H9 (cell line): Measurements from ENCODE around the gene ADAMTS17. TPM values are rescaled to one million over a fixed set of nuclear protein-coding genes. Genes with fewer than 3 reads are reported as not detected.

Experiments
- DNase-seq: peaks from one replicate; pipeline ENCODE4 v3.0.0-alpha.2; 2017
- H2AFZ ChIP-seq: one replicate; pipeline ENCODE4 v1.6.1; 2013; ENCODE audit warnings: mild to moderate bottlenecking, low read length, control low read depth, moderate library complexity
- H2AK5ac ChIP-seq: 2 replicates; pipeline ENCODE4 v1.6.1; 2013; ENCODE audit warnings: low read length, control low read depth, mixed read lengths; ENCODE audit not compliant: insufficient read length
- H2BK120ac ChIP-seq: one replicate; pipeline ENCODE4 v1.6.1; 2013; ENCODE audit warnings: low read depth, mild to moderate bottlenecking, low read length, control low read depth, inconsistent platforms; ENCODE audit not compliant: poor library complexity, severe bottlenecking
- H2BK12ac ChIP-seq: 2 replicates; pipeline ENCODE4 v1.6.1; 2013; ENCODE audit warnings: low read length, control low read depth, mixed read lengths, low read depth; ENCODE audit not compliant: insufficient read length
- H2BK15ac ChIP-seq: 2 replicates; pipeline ENCODE4 v1.6.1; 2013; ENCODE audit warnings: low read depth, low read length, control low read depth
- H2BK20ac ChIP-seq: one replicate; pipeline ENCODE4 v1.6.1; 2013; ENCODE audit warnings: low read depth, mild to moderate bottlenecking, low read length, control low read depth, inconsistent platforms; ENCODE audit not compliant: poor library complexity, severe bottlenecking
- H2BK5ac ChIP-seq: 2 replicates; pipeline ENCODE4 v1.6.1; 2013; ENCODE audit warnings: low read length, control low read depth, mixed read lengths; ENCODE audit not compliant: insufficient read length
- H3K14ac ChIP-seq: 2 replicates; pipeline ENCODE4 v1.6.1; 2013; ENCODE audit warnings: low read length, control low read depth; ENCODE audit not compliant: insufficient read depth
- H3K18ac ChIP-seq: 2 replicates; pipeline ENCODE4 v1.6.1; 2013; ENCODE audit warnings: low read depth, mild to moderate bottlenecking, mixed read lengths, low read length, control low read depth; ENCODE audit not compliant: insufficient read length
- H3K23ac ChIP-seq: 2 replicates; pipeline ENCODE4 v1.6.1; 2013; ENCODE audit warnings: low read length, control low read depth, mixed read lengths, low read depth; ENCODE audit not compliant: insufficient read length
- H3K23me2 ChIP-seq: 2 replicates; pipeline ENCODE4 v1.6.1; 2013; ENCODE audit warnings: low read depth, mild to moderate bottlenecking, mixed read lengths, low read length, control low read depth; ENCODE audit not compliant: insufficient read length, poor library complexity, severe bottlenecking
- H3K27ac ChIP-seq: 2 replicates; pipeline ENCODE4 v1.5.1; 2013; ENCODE audit warnings: low read length, control low read depth, mixed read lengths, low read depth; ENCODE audit not compliant: insufficient read length
- H3K27me3 ChIP-seq: 2 replicates; pipeline ENCODE4 v1.6.1; 2013; ENCODE audit warnings: low read length, control low read depth, inconsistent platforms; ENCODE audit not compliant: insufficient read depth
- H3K4ac ChIP-seq: 2 replicates; pipeline ENCODE4 v1.6.1; 2013; ENCODE audit warnings: low read depth, mild to moderate bottlenecking, control low read depth, inconsistent platforms, low read length, moderate library complexity
- H3K4me1 ChIP-seq: 2 replicates; pipeline ENCODE4 v1.6.1; 2013; ENCODE audit warnings: low read length, control low read depth, inconsistent platforms; ENCODE audit not compliant: insufficient read depth
- H3K4me2 ChIP-seq: 2 replicates; pipeline ENCODE4 v1.6.1; 2013; ENCODE audit warnings: low read length, control low read depth, mixed read lengths; ENCODE audit not compliant: insufficient read length, insufficient read depth
- H3K56ac ChIP-seq: 2 replicates; pipeline ENCODE4 v1.6.1; 2013; ENCODE audit warnings: low read depth, mild to moderate bottlenecking, mixed read lengths, low read length, control low read depth; ENCODE audit not compliant: insufficient read length
- H3K79me1 ChIP-seq: 2 replicates; pipeline ENCODE4 v1.6.1; 2013; ENCODE audit warnings: low read depth, mild to moderate bottlenecking, moderate library complexity, low read length, control low read depth, inconsistent platforms; ENCODE audit not compliant: insufficient read depth, poor library complexity, severe bottlenecking
- H3K79me2 ChIP-seq: 2 replicates; pipeline ENCODE4 v1.6.1; 2013; ENCODE audit warnings: low read length, control low read depth, inconsistent platforms; ENCODE audit not compliant: insufficient read depth
- H3K9ac ChIP-seq: 2 replicates; pipeline ENCODE4 v1.6.1; 2013; ENCODE audit warnings: low read length, control low read depth, mixed read lengths; ENCODE audit not compliant: insufficient read length; ENCODE audit errors: extremely low read depth
- H3K9me3 ChIP-seq: one replicate; pipeline ENCODE4 v1.6.1; 2013; ENCODE audit warnings: low read depth, low read length, inconsistent platforms; ENCODE audit not compliant: control insufficient read depth
- H3T11ph ChIP-seq: one replicate; pipeline ENCODE4 v1.6.1; 2013; ENCODE audit warnings: mild to moderate bottlenecking, low read length, control low read depth, inconsistent platforms
- H4K20me1 ChIP-seq: one replicate; pipeline ENCODE4 v1.6.1; 2013; ENCODE audit not compliant: control insufficient read depth, insufficient read length, insufficient read depth
- H4K5ac ChIP-seq: 2 replicates; pipeline ENCODE4 v1.6.1; 2013; ENCODE audit warnings: low read depth, mild to moderate bottlenecking, mixed read lengths, low read length, control low read depth; ENCODE audit not compliant: insufficient read length
- H4K8ac ChIP-seq: replicated peaks from 2 replicates; pipeline ENCODE4 v1.6.1; 2013; ENCODE audit warnings: low read length, control low read depth, mixed read lengths, low read depth; ENCODE audit not compliant: insufficient read length
- H4K91ac ChIP-seq: 2 replicates; pipeline ENCODE4 v1.6.1; 2013; ENCODE audit warnings: low read depth, mild to moderate bottlenecking, moderate library complexity, mixed read lengths, low read length, control low read depth; ENCODE audit not compliant: insufficient read length
- H3K27ac Mint-ChIP-seq, 3 experiments: 2 replicates in 2 of 3; 3 replicates in 1 of 3; pipeline ENCODE4 v1.8.0; 2020 to 2021; ENCODE audit warnings: mixed read lengths in 3 of 3, mild to moderate bottlenecking in 1 of 3, moderate library complexity in 1 of 3
- H3K27me3 Mint-ChIP-seq: 2 replicates; pipeline ENCODE4 v1.8.0; 2021; ENCODE audit warnings: low read depth, mild to moderate bottlenecking, moderate library complexity, mixed read lengths
- H3K36me3 Mint-ChIP-seq, 3 experiments: 2 replicates in 2 of 3; 3 replicates in 1 of 3; pipeline ENCODE4 v1.8.0; 2020 to 2021; ENCODE audit warnings: low read depth in 3 of 3, mixed read lengths in 3 of 3; ENCODE audit not compliant: insufficient read depth in 1 of 3
- H3K4me1 Mint-ChIP-seq, 2 experiments: 2 replicates each; pipeline ENCODE4 v1.8.0; 2020; ENCODE audit warnings: mixed read lengths in 2 of 2
- H3K4me3 Mint-ChIP-seq, 2 experiments: 2 replicates in 1 of 2; 3 replicates in 1 of 2; pipeline ENCODE4 v1.8.0; 2020 to 2021; ENCODE audit warnings: mild to moderate bottlenecking in 2 of 2, mixed read lengths in 2 of 2, moderate library complexity in 1 of 2
- H3K9me3 Mint-ChIP-seq, 2 experiments: 2 replicates in 1 of 2; 3 replicates in 1 of 2; pipeline ENCODE4 v1.8.0; 2020; ENCODE audit warnings: mild to moderate bottlenecking in 2 of 2, mixed read lengths in 2 of 2, moderate library complexity in 1 of 2
- WGBS: extraction: QIAGEN DNeasy Blood & Tissue Kit; methylation state at CpG from one replicate; pipeline ENCODE4 v1.1.7; 2013; ENCODE audit warnings: missing lambda C conversion rate, low lambda C conversion rate, mixed read lengths; ENCODE audit not compliant: insufficient read length; ENCODE audit errors: extremely low coverage; 5-methylcytosine and 5-hydroxymethylcytosine counted together
- total RNA-seq: library from RNA; stranded (reverse); gene quantifications from 2 replicates; pipeline ENCODE4 v1.2.1, GENCODE V29; 2021
- TF ChIP-seq, protein P1 (sequence below): fragments of 200-600 bp; sonication (generic); conservative IDR thresholded peaks from 3 replicates; pipeline ENCODE4 v1.8.0; 2021; ENCODE audit warnings: antibody characterized with exemption, mild to moderate bottlenecking

Gene ADAMTS17
- total RNA-seq, 1 experiment from 2014 or later = 2.9 TPM

DNA sequence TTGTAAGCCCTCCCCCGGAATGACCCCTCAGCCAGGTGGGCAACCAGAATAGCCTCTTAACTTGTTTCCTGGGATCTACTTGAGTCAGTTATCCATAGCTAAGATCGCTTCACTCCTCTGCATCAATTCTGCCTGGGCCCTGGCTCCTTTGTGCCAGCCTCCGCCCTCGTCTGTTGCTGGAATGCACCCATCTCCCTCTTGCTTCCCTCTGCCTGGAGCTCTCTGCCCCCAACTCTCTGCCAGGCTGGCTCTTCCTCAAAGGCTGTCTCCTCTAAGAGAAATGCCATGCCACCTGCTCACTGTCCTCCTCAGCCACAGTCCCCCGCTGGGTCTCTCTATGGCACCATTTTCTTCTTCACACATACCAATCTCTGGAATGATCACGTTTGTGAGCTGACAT is 240.8 kb downstream of the ADAMTS17 start:
- no peak overlapping the region for H3K23ac ChIP-seq
- WGBS = no CpG with 5 or more reads among the region's 6 CpGs
- H2AFZ ChIP-seq = no peak overlapping the region
- TF ChIP-seq, protein P1, sequence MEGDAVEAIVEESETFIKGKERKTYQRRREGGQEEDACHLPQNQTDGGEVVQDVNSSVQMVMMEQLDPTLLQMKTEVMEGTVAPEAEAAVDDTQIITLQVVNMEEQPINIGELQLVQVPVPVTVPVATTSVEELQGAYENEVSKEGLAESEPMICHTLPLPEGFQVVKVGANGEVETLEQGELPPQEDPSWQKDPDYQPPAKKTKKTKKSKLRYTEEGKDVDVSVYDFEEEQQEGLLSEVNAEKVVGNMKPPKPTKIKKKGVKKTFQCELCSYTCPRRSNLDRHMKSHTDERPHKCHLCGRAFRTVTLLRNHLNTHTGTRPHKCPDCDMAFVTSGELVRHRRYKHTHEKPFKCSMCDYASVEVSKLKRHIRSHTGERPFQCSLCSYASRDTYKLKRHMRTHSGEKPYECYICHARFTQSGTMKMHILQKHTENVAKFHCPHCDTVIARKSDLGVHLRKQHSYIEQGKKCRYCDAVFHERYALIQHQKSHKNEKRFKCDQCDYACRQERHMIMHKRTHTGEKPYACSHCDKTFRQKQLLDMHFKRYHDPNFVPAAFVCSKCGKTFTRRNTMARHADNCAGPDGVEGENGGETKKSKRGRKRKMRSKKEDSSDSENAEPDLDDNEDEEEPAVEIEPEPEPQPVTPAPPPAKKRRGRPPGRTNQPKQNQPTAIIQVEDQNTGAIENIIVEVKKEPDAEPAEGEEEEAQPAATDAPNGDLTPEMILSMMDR = no peak
- Mint-ChIP-seq H3K27me3 (peaks cover 11% of the 10 kb centered on the region), H3K4me1 (no peaks in the 10 kb centered on the region), H3K36me3 (no peaks in the 10 kb centered on the region; a peak in 1 of 7 replicates), H3K9me3 (peaks cover 0 to 1% of the 10 kb centered on the region in 2 experiments; a peak in 2 of 5 replicates), H3K4me3 (no peak overlapping the region), H3K27ac (no peak overlapping the region)
- DNase-seq = no peak
- no peak overlapping the region for H4K91ac ChIP-seq
- no peaks in the 10 kb centered on the region for H3K27me3 ChIP-seq
- no peak overlapping the region for H3K56ac ChIP-seq
- H3K23me2 ChIP-seq = no peaks in the 10 kb centered on the region
- no peak overlapping the region for H2BK20ac ChIP-seq
- H3K79me2 ChIP-seq = no peaks in the 10 kb centered on the region
- no peaks in the 10 kb centered on the region for H3K9me3 ChIP-seq
- no peak overlapping the region for H3K4me2 ChIP-seq
- H3K18ac ChIP-seq = no peak overlapping the region
- H2BK12ac ChIP-seq = no peak overlapping the region
- H4K20me1 ChIP-seq = no peaks in the 10 kb centered on the region
- no peak overlapping the region for H3T11ph ChIP-seq
- no peak overlapping the region for H3K4ac ChIP-seq
- H3K27ac ChIP-seq = no peak overlapping the region
- H2BK120ac ChIP-seq = no peak overlapping the region
- no peak overlapping the region for H2BK15ac ChIP-seq
- no peak overlapping the region for H4K8ac ChIP-seq
- H2AK5ac ChIP-seq = no peak overlapping the region
- no peak overlapping the region for H2BK5ac ChIP-seq
- H3K79me1 ChIP-seq = no peaks in the 10 kb centered on the region
- H3K4me1 ChIP-seq = no peaks in the 10 kb centered on the region
- H3K14ac ChIP-seq = no peak overlapping the region
- no peak overlapping the region for H3K9ac ChIP-seq
- H4K5ac ChIP-seq = no peak overlapping the region
